ENCODE data around the gene NSDHL. TPM values are rescaled to one million over a fixed set of nuclear protein-coding genes. Genes with fewer than 3 reads are reported as not detected.

The NSDHL gene
- total and polyA plus RNA-seq, 2 experiments from 2014 or later, result 32.4 to 34.3 TPM

GRCh38 chrX:152822383-152823086 lies 8.3 kb upstream of the NSDHL start:
- Histone ChIP-seq H3K4me1 (ENCODE audit: insufficient read depth) (no peaks in the 10 kb centered on the region), H4K20me1 (replicated peaks; ENCODE audit: insufficient read depth) (no peaks in the 10 kb centered on the region), H3K9me2 (ENCODE audit: insufficient read depth) (no peaks in the 10 kb centered on the region), H3K36me3 (ENCODE audit: insufficient read depth) (no peaks in the 10 kb centered on the region), H2AFZ (no peak overlapping the region), H3K79me2 (replicated peaks; ENCODE audit: insufficient read depth) (no peaks in the 10 kb centered on the region), H3K4me3 (no peak overlapping the region), H3K4me2 (no peak overlapping the region), H3K27ac (ENCODE audit: low read depth) (no peak overlapping the region), H3F3A (replicated peaks; ENCODE audit: low read depth) (no peaks in the 10 kb centered on the region), H3K27me3 (ENCODE audit: insufficient read depth) (no peaks in the 10 kb centered on the region)
- H3K36me3 Mint-ChIP-seq (ENCODE audit: low read depth), result no peaks in the 10 kb centered on the region
- H3K27me3 Mint-ChIP-seq (ENCODE audit: insufficient read depth, low read depth, poor library complexity), result no peaks in the 10 kb centered on the region
- no peaks in the 10 kb centered on the region for H3K9me3 Mint-ChIP-seq
- H3K4me1 Mint-ChIP-seq, result no peaks in the 10 kb centered on the region; the same call in 1 of the 3 replicates
- ATAC-seq (no peak), DNase-seq (ENCODE audit: low spot score) (no peak)
- no peak for TF ChIP-seq POLR2AphosphoS5 (IDR thresholded peaks at IDR 0.05; ENCODE audit: low read depth)
- no peak for TF ChIP-seq EZH2 (IDR thresholded peaks at IDR 0.05; ENCODE audit: low read depth, unreplicated experiment)
- H3K27ac Mint-ChIP-seq, result no peak overlapping the region
- H3K4me3 Mint-ChIP-seq, result no peak overlapping the region

GRCh38 chrX:152823657-152824056 lies 7.2 kb upstream of the NSDHL start:
- no peaks in the 10 kb centered on the region for H3K27me3 Mint-ChIP-seq (ENCODE audit: insufficient read depth, low read depth, poor library complexity)
- Histone ChIP-seq H3K9me2 (ENCODE audit: insufficient read depth) (no peaks in the 10 kb centered on the region), H3K27me3 (ENCODE audit: insufficient read depth) (no peaks in the 10 kb centered on the region), H3K79me2 (replicated peaks; ENCODE audit: insufficient read depth) (no peaks in the 10 kb centered on the region), H3K36me3 (ENCODE audit: insufficient read depth) (no peaks in the 10 kb centered on the region), H3F3A (replicated peaks; ENCODE audit: low read depth) (no peaks in the 10 kb centered on the region), H4K20me1 (replicated peaks; ENCODE audit: insufficient read depth) (no peaks in the 10 kb centered on the region), H3K4me3 (no peak overlapping the region), H2AFZ (no peak overlapping the region), H3K27ac (ENCODE audit: low read depth) (no peak overlapping the region), H3K4me1 (ENCODE audit: insufficient read depth) (no peaks in the 10 kb centered on the region), H3K4me2 (no peak overlapping the region)
- ATAC-seq (no peak), DNase-seq (ENCODE audit: low spot score) (no peak)
- H3K36me3 Mint-ChIP-seq (ENCODE audit: low read depth), result no peaks in the 10 kb centered on the region
- no peak for TF ChIP-seq ZNF462 (CRISPR knock-in tag; IDR thresholded peaks at IDR 0.05)
- no peak for TF ChIP-seq REST (IDR thresholded peaks at IDR 0.05; ENCODE audit: unreplicated experiment)
- peak in 1 of 2 experiments; percentile 12; a peak in 1 of 4 replicates for TF ChIP-seq CTCF (conservative IDR thresholded peaks at IDR 0.05; ENCODE audit: low read depth in 2 of 2)
- no peak for TF ChIP-seq ZNF331 (CRISPR knock-in tag; IDR thresholded peaks at IDR 0.05; ENCODE audit: low read depth)
- no peaks in the 10 kb centered on the region; the same call in 2 of the 3 replicates for H3K4me1 Mint-ChIP-seq
- no peaks in the 10 kb centered on the region for H3K9me3 Mint-ChIP-seq
- no peak overlapping the region for H3K27ac Mint-ChIP-seq
- H3K4me3 Mint-ChIP-seq, result no peak overlapping the region
